M059J (cell line): ENCODE data around the gene PCDHA13. TPM values are rescaled to one million over a fixed set of nuclear protein-coding genes. Genes with fewer than 3 reads are reported as not detected.

Experiments
- total RNA-seq: library from RNA; depleted of rRNA; stranded (reverse); fragments of >200 nt; shearing (Covaris generic); gene quantifications from 2 replicates; pipeline ENCODE4 v1.2.3, GENCODE V29; 2014; rRNA removed

Gene PCDHA13
- total RNA-seq, 1 experiment from 2014 or later: not detected

Other genes starting within 250 kb of the PCDHA13 start
- gene CD14, start 248.9 kb upstream of the PCDHA13 start, total RNA-seq: 0.47 TPM in 1 of 2 replicates, not detected in the other
- 15.2 and 32.7 TPM in 2 replicates for gene TMCO6, start 242.7 kb upstream of the PCDHA13 start, total RNA-seq
- 87.2 and 106 TPM in 2 replicates for gene NDUFA2, start 234.5 kb upstream of the PCDHA13 start, total RNA-seq
- gene IK, start 234.3 kb upstream of the PCDHA13 start, total RNA-seq: 96.8 and 118 TPM in 2 replicates
- gene WDR55, start 217.2 kb upstream of the PCDHA13 start, total RNA-seq: 11.7 and 26.5 TPM in 2 replicates
- gene DND1, start 208.5 kb upstream of the PCDHA13 start, total RNA-seq: 0.44 TPM in 1 of 2 replicates, not detected in the other
- 36.8 and 58.1 TPM in 2 replicates for gene HARS1, start 190.8 kb upstream of the PCDHA13 start, total RNA-seq
- 29.6 and 36.7 TPM in 2 replicates for gene HARS2, start 190.7 kb upstream of the PCDHA13 start, total RNA-seq
- gene ZMAT2, start 181.7 kb upstream of the PCDHA13 start, total RNA-seq: 68.0 and 71.3 TPM in 2 replicates
- 0.05 TPM in 1 of 2 replicates, not detected in the other for gene PCDHA1, start 96.0 kb upstream of the PCDHA13 start, total RNA-seq
- not detected in 2 replicates for gene PCDHA2, start 87.3 kb upstream of the PCDHA13 start, total RNA-seq
- not detected in 2 replicates for gene PCDHA3, start 81.1 kb upstream of the PCDHA13 start, total RNA-seq
- gene PCDHA4, start 75.1 kb upstream of the PCDHA13 start, total RNA-seq: not detected in 2 replicates
- not detected in 2 replicates for gene PCDHA5, start 60.5 kb upstream of the PCDHA13 start, total RNA-seq
- gene PCDHA6, start 54.2 kb upstream of the PCDHA13 start, total RNA-seq: not detected in 2 replicates
- 0.02 TPM in 1 of 2 replicates, not detected in the other for gene PCDHA7, start 47.9 kb upstream of the PCDHA13 start, total RNA-seq
- gene PCDHA8, start 40.9 kb upstream of the PCDHA13 start, total RNA-seq: not detected in 2 replicates
- gene PCDHA9, start 33.7 kb upstream of the PCDHA13 start, total RNA-seq: not detected in 2 replicates
- not detected in 2 replicates for gene PCDHA10, start 26.2 kb upstream of the PCDHA13 start, total RNA-seq
- 0.07 and 0.27 TPM in 2 replicates for gene PCDHA11, start 13.2 kb upstream of the PCDHA13 start, total RNA-seq
- not detected in 2 replicates for gene PCDHA12, start 6.8 kb upstream of the PCDHA13 start, total RNA-seq
- gene PCDHAC1, start 44.2 kb downstream of the PCDHA13 start, total RNA-seq: 0.25 and 0.34 TPM in 2 replicates
- 0.17 TPM in 1 of 2 replicates, not detected in the other for gene PCDHAC2, start 84.4 kb downstream of the PCDHA13 start, total RNA-seq
- gene PCDHB1, start 169.2 kb downstream of the PCDHA13 start, total RNA-seq: not detected in 2 replicates
- gene PCDHB2, start 212.5 kb downstream of the PCDHA13 start, total RNA-seq: 0.32 and 2.1 TPM in 2 replicates
- 3.9 and 8.0 TPM in 2 replicates for gene PCDHB3, start 218.3 kb downstream of the PCDHA13 start, total RNA-seq
- gene PCDHB4, start 239.7 kb downstream of the PCDHA13 start, total RNA-seq: 0.07 TPM in 1 of 2 replicates, not detected in the other